Neural progenitor cell (in vitro differentiated cells): ENCODE measurements around the gene KCNMB2.

ENCODE experiments used
- CTCF ChIP-seq: fragments of 200-600 bp; sonication (generic); IDR thresholded peaks from 2 replicates; pipeline ENCODE4 v1.5.1; 2017; ENCODE audit warnings: antibody characterized with exemption, mild to moderate bottlenecking
- EZH2 ChIP-seq: fragments of 200-600 bp; sonication (generic); IDR thresholded peaks from 2 replicates; pipeline ENCODE4 v1.6.1; 2017; ENCODE audit warnings: antibody characterized with exemption, mild to moderate bottlenecking, moderate library complexity
- EZH2phosphoT487 ChIP-seq: fragments of 200-600 bp; sonication (generic); IDR thresholded peaks from 2 replicates; pipeline ENCODE4 v1.6.1; 2017; ENCODE audit warnings: antibody characterized with exemption

- TF ChIP-seq CTCF (no peak), EZH2 (no peak), EZH2phosphoT487 (no peak)
Observed at GRCh38 chr3:178767581-178767980, 231.3 kb downstream of the KCNMB2 start.
